Esophagus muscularis mucosa (tissue), 4 donors: ENCODE results near the gene USF1. TPM values are rescaled to one million over a fixed set of nuclear protein-coding genes. Genes with fewer than 3 reads are reported as not detected.

Experiments used
- DNase-seq: peaks from one replicate; pipeline ENCODE4 v3.0.0-alpha.2; 2017; ENCODE audit errors: extremely low spot score
- H3K27ac ChIP-seq, 4 donors: fragments of 200-600 bp; sonication (generic); replicated peaks in 1 of 4; 1 replicate in 3 of 4; 2 replicates in 1 of 4; pipeline ENCODE4 v1.5.1; 2016 to 2019; ENCODE audit warnings: mild to moderate bottlenecking in 1 of 4
- H3K27me3 ChIP-seq, 4 donors: fragments of 200-600 bp; sonication (generic); one replicate each; pipeline versions ENCODE4 v1.5.1 to v1.6.0; 2016 to 2019
- H3K36me3 ChIP-seq, 4 donors: fragments of 200-600 bp; sonication (generic); one replicate each; pipeline ENCODE4 v1.5.1; 2016 to 2019
- H3K4me1 ChIP-seq, 4 donors: fragments of 200-600 bp; sonication (generic); one replicate each; pipeline ENCODE4 v1.5.1; 2016 to 2019
- H3K4me3 ChIP-seq, 4 donors: fragments of 200-600 bp; sonication (generic); 1 replicate in 2 of 4; 2 replicates in 2 of 4; pipeline ENCODE4 v1.5.1; 2016 to 2019; ENCODE audit warnings: mild to moderate bottlenecking in 4 of 4, moderate library complexity in 1 of 4
- H3K9me3 ChIP-seq, 4 donors: fragments of 200-600 bp; sonication (generic); 1 replicate in 3 of 4; 2 replicates in 1 of 4; pipeline ENCODE4 v1.5.1; 2016 to 2019
- CTCF ChIP-seq, 3 experiments: fragments of 200-600 bp in 2 of 3; fragments of 450-650 bp in 1 of 3; sonication (generic) in 2 of 3; IDR thresholded peaks; one replicate each; pipeline ENCODE4 v1.5.1; 2017 to 2019; ENCODE audit warnings: antibody characterized with exemption in 3 of 3, mild to moderate bottlenecking in 2 of 3, moderate library complexity in 1 of 3
- EP300 ChIP-seq: sonication (generic); formaldehyde crosslinking; IDR thresholded peaks from one replicate; pipeline ENCODE4 v1.6.1; 2017; ENCODE audit warnings: antibody characterized with exemption
- POLR2A ChIP-seq: fragments of 450-650 bp; IDR thresholded peaks from one replicate; pipeline ENCODE4 v1.6.1; 2017; ENCODE audit warnings: antibody characterized with exemption, moderate library complexity, mild to moderate bottlenecking, low read depth
- POLR2AphosphoS5 ChIP-seq, 2 donors: sonication (generic); formaldehyde crosslinking; IDR thresholded peaks; one replicate each; pipeline ENCODE4 v1.6.1; 2017; ENCODE audit warnings: antibody characterized with exemption in 2 of 2
- WGBS: methylation state at CpG from one replicate; pipeline ENCODE4 v1.1.5; 2018; 5-methylcytosine and 5-hydroxymethylcytosine counted together
- intact Hi-C: fragments of 100-400 bp; cut with DNase I; formaldehyde crosslinking; loops from one replicate; pipeline ENCODE4 v1.15.1; 2023
- total RNA-seq, 4 donors: library from RNA; depleted of rRNA; stranded (reverse); fragments of >200 nt; gene quantifications; one replicate each; pipeline versions ENCODE4 v1.1.0 to v1.2.1, GENCODE V29; 2016

USF1 gene
- total RNA-seq, 4 donors from 2014 or later = 36.5 to 54.2 (median 48.7) TPM

GRCh38 chr1:161089251-161089924, 43.6 kb upstream of the USF1 start, which contains the start of gene NECTIN4:
Gene NECTIN4, minus strand, starts transcription at chr1:161089558. Its CDS starts 262 bp downstream, at chr1:161089296.
- WGBS = 74% methylated on average over 15 of the region's 22 CpGs
- Histone ChIP-seq H3K9me3 (no peaks in the 10 kb centered on the region), H3K36me3 (no peaks in the 10 kb centered on the region), H3K27ac (no peak within 1 kb of the TSS), H3K4me1 (no peaks in the 10 kb centered on the region), H3K27me3 (peaks cover 0 to 17% (median 0%) of the 10 kb centered on the region in 4 donors), H3K4me3 (no peak within 1 kb of the TSS)
- TF ChIP-seq POLR2AphosphoS5 (IDR thresholded peaks at IDR 0.05) (no peak), POLR2A (no peak), EP300 (no peak), CTCF (IDR thresholded peaks at IDR 0.05) (no peak)
- no peak for DNase-seq
- intact Hi-C loops = no loop called here

GRCh38 chr1:161088587-161089110, 42.9 kb upstream of the USF1 start:
- WGBS = 91% methylated on average over 1 of the region's 3 CpGs
- Histone ChIP-seq H3K4me1 (no peaks in the 10 kb centered on the region), H3K4me3 (no peak overlapping the region), H3K27me3 (peaks cover 0 to 17% (median 0%) of the 10 kb centered on the region in 4 donors), H3K27ac (no peak overlapping the region), H3K9me3 (no peaks in the 10 kb centered on the region), H3K36me3 (no peaks in the 10 kb centered on the region)
- intact Hi-C loops = no loop called here
- TF ChIP-seq EP300 = no peak
- TF ChIP-seq POLR2AphosphoS5 (IDR thresholded peaks at IDR 0.05) = no peak
- no peak for TF ChIP-seq CTCF (IDR thresholded peaks at IDR 0.05)
- no peak for TF ChIP-seq POLR2A
- DNase-seq = no peak

GRCh38 chr1:161086457-161086856, 40.7 kb upstream of the USF1 start:
- no peak overlapping the region for H3K4me3 ChIP-seq
- H3K4me1 ChIP-seq = no peaks in the 10 kb centered on the region
- intact Hi-C loops = no loop called here

GRCh38 chr1:161085165-161085564, 39.4 kb upstream of the USF1 start:
- intact Hi-C loops = no loop called here
- Histone ChIP-seq H3K9me3 (no peaks in the 10 kb centered on the region), H3K27ac (no peak overlapping the region), H3K4me1 (no peaks in the 10 kb centered on the region), H3K4me3 (no peak overlapping the region), H3K27me3 (peaks cover 0 to 17% (median 0%) of the 10 kb centered on the region in 4 donors), H3K36me3 (no peaks in the 10 kb centered on the region)
- 44% methylated on average over 1 of the region's 2 CpGs for whole genome bisulfite sequencing
- no peak for TF ChIP-seq POLR2A
- no peak for TF ChIP-seq POLR2AphosphoS5 (IDR thresholded peaks at IDR 0.05)
- TF ChIP-seq CTCF (IDR thresholded peaks at IDR 0.05) = no peak
- TF ChIP-seq EP300 = no peak
- no peak for DNase-seq

More at GRCh38 chr1:161086457-161086856, 40.7 kb upstream of the USF1 start:
- no peaks in the 10 kb centered on the region for H3K36me3 ChIP-seq
- DNase-seq = no peak
- 78% methylated on average over 4 of the region's 4 CpGs for WGBS
- H3K27me3 ChIP-seq = peaks cover 0 to 17% (median 0%) of the 10 kb centered on the region in 4 donors
- no peak overlapping the region for H3K27ac ChIP-seq
- H3K9me3 ChIP-seq = no peaks in the 10 kb centered on the region
- TF ChIP-seq POLR2AphosphoS5 (IDR thresholded peaks at IDR 0.05) (no peak), EP300 (no peak), POLR2A (no peak), CTCF (IDR thresholded peaks at IDR 0.05) (no peak)
